HG03442 (cell line): ENCODE results near the gene SMURF2.

Experiments used
- ATAC-seq: cut with Tn5 transposase; IDR thresholded peaks from one replicate; pipeline ENCODE4 v1.9.1; 2021; ENCODE audit warnings: mild to moderate bottlenecking, moderate library complexity; ENCODE audit not compliant: unreplicated experiment

The SMURF2 gene

GRCh38 chr17:64544742-64545141 lies 117.4 kb downstream of the SMURF2 start:
- no peak for ATAC-seq

GRCh38 chr17:64540118-64540776 lies 121.9 kb downstream of the SMURF2 start:
- ATAC-seq: no peak

GRCh38 chr17:64538508-64539130 lies 123.5 kb downstream of the SMURF2 start:
- no peak for ATAC-seq

GRCh38 chr17:64537488-64537887 lies 124.6 kb downstream of the SMURF2 start:
- no peak for ATAC-seq

- no peak for ATAC-seq
These were observed 125.2 kb downstream of the SMURF2 start for GRCh38 chr17:64536913-64537312.

GRCh38 chr17:64535357-64535756 lies 126.8 kb downstream of the SMURF2 start:
- ATAC-seq: no peak

- ATAC-seq: no peak
These were observed 127.9 kb downstream of the SMURF2 start for GRCh38 chr17:64534187-64534586.

GRCh38 chr17:64533784-64534183 lies 128.3 kb downstream of the SMURF2 start:
- ATAC-seq: no peak

GRCh38 chr17:64532409-64532808 lies 129.7 kb downstream of the SMURF2 start:
- no peak for ATAC-seq

- no peak for ATAC-seq
These were observed 130.1 kb downstream of the SMURF2 start for GRCh38 chr17:64531955-64532371.

GRCh38 chr17:64529221-64529620 lies 132.9 kb downstream of the SMURF2 start:
- ATAC-seq: no peak

GRCh38 chr17:64527914-64528313 lies 134.2 kb downstream of the SMURF2 start:
- ATAC-seq: no peak

- ATAC-seq: no peak
These were observed 141.7 kb downstream of the SMURF2 start for GRCh38 chr17:64520359-64520758.

- ATAC-seq: no peak
These were observed 142.5 kb downstream of the SMURF2 start for GRCh38 chr17:64519601-64520000.

GRCh38 chr17:64515829-64516228 lies 146.3 kb downstream of the SMURF2 start:
- ATAC-seq: no peak

- ATAC-seq: no peak
These were observed 146.7 kb downstream of the SMURF2 start for GRCh38 chr17:64515419-64515818.

GRCh38 chr17:64509179-64509578 lies 152.9 kb downstream of the SMURF2 start:
- ATAC-seq: no peak

GRCh38 chr17:64508683-64509082 lies 153.4 kb downstream of the SMURF2 start:
- no peak for ATAC-seq

GRCh38 chr17:64507413-64507782 lies 154.7 kb downstream of the SMURF2 start:
- ATAC-seq: peak; percentile 8

GRCh38 chr17:64506576-64507412 lies 155.3 kb downstream of the SMURF2 start, which contains the start of gene CEP95:
Gene CEP95, plus strand, starts transcription at chr17:64506977. Its CDS starts 121 bp downstream, at chr17:64507098.
- peak; percentile 49 for ATAC-seq

GRCh38 chr17:64506201-64506575 lies 155.9 kb downstream of the SMURF2 start, which contains the start of gene DDX5:
Gene DDX5, minus strand, starts transcription at chr17:64506289. Its CDS starts 170 bp downstream, at chr17:64506119.
- peak; percentile 57 for ATAC-seq
